ENCODE measurements around the gene DPP4. TPM values are rescaled to one million over a fixed set of nuclear protein-coding genes. Genes with fewer than 3 reads are reported as not detected.

Gene DPP4
- total and polyA plus RNA-seq, 2 of the 13 experiments (the other 11 are each of a cell fraction or from before 2014, with no cell fraction given): 39.4 to 109 TPM

DNA sequence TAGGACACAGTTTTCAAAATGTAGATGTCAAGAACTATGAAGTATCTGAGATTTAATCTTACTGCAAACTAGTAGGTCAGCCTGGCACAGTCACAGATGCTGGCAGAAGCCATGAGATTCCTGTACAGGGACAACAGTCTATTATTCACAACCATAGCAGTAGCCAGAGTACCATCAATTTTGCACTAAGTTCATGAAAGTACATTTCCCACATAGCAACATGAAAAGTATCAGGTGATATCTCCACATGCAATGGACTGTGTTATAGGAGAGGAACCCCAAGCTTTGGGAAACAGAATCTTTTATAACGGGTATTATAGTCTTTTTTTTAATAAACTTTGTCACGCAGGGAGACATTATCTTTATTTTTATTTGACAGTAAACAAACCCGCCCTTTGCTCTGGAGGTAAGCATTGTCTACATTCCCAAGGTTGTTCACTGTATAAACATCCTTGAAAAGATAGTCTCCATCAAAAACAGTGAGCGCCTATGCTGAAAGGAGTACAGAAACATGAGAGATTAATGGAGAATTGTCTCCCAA, 33.4 kb upstream of the DPP4 start (continued):
- TF ChIP-seq, protein P1, sequence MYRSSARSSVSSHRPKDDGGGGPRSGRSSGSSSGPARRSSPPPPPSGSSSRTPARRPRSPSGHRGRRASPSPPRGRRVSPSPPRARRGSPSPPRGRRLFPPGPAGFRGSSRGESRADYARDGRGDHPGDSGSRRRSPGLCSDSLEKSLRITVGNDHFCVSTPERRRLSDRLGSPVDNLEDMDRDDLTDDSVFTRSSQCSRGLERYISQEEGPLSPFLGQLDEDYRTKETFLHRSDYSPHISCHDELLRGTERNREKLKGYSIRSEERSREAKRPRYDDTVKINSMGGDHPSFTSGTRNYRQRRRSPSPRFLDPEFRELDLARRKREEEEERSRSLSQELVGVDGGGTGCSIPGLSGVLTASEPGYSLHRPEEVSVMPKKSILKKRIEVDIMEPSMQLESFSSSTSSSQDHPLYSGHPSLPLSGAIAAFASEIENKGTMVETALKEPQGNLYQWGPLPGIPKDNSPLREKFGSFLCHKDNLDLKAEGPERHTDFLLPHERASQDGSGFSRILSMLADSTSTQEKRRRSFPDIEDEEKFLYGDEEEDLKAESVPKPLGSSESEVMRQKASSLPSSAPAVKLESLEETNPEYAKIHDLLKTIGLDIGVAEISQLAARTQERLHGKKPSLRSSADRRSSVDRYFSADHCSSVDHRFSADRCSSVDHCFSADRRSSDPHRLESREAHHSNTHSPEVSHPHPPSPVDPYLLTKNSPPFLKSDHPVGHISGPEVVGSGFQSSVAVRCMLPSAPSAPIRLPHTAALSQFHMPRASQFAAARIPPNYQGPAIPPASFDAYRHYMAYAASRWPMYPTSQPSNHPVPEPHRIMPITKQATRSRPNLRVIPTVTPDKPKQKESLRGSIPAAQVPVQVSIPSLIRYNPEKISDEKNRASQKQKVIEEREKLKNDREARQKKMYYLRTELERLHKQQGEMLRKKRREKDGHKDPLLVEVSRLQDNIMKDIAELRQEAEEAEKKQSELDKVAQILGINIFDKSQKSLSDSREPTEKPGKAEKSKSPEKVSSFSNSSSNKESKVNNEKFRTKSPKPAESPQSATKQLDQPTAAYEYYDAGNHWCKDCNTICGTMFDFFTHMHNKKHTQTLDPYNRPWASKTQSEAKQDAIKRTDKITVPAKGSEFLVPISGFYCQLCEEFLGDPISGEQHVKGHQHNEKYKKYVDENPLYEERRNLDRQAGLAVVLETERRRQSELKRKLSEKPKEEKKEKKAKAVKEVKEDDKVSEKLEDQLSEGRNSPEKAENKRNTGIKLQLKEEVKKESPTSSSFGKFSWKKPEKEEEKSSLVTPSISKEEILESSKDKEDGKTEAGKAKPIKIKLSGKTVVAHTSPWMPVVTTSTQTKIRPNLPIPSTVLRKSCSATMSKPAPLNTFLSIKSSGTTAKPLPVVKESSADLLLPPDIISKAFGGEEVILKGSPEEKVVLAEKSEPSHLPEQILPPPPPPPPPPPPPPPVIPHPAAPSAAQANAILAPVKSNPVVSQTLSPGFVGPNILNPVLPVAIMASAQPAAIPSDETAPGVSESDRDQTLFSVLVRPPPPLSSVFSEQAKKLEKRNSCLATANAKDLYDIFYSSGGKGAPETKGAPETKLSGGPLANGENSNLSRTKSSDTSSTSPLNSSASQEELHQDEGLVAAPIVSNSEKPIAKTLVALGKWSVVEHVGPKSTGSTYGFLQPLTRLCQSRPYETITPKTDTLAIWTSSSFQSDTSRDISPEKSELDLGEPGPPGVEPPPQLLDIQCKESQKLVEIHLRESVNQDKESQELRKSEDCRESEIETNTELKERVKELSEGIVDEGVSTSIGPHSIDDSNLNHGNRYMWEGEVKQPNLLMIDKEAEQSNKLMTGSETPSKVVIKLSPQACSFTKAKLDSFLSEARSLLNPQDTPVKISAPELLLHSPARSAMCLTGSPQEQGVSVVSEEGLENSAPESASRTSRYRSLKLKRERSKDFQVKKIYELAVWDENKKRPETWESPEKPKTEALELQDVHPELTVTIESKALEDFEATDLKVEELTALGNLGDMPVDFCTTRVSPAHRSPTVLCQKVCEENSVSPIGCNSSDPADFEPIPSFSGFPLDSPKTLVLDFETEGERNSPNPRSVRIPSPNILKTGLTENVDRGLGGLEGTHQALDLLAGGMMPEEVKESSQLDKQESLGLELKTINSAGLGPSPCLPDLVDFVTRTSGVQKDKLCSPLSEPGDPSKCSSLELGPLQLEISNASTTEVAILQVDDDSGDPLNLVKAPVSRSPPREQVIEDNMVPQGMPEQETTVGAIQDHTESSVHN (CRISPR knock-in tag; IDR thresholded peaks at IDR 0.05): no peak
- TF ChIP-seq ZSCAN25 (CRISPR knock-in tag; IDR thresholded peaks at IDR 0.05): no peak
- TF ChIP-seq THAP9 (CRISPR knock-in tag; IDR thresholded peaks at IDR 0.05; ENCODE audit: borderline replicate concordance): no peak
- TF ChIP-seq ATRX (CRISPR knock-in tag; IDR thresholded peaks at IDR 0.05; ENCODE audit: borderline replicate concordance): no peak
- TF ChIP-seq HOXD1 (CRISPR knock-in tag; IDR thresholded peaks at IDR 0.05): no peak
- no peak for TF ChIP-seq ZNF121 (CRISPR knock-in tag; IDR thresholded peaks at IDR 0.05)
- TF ChIP-seq, protein P2, sequence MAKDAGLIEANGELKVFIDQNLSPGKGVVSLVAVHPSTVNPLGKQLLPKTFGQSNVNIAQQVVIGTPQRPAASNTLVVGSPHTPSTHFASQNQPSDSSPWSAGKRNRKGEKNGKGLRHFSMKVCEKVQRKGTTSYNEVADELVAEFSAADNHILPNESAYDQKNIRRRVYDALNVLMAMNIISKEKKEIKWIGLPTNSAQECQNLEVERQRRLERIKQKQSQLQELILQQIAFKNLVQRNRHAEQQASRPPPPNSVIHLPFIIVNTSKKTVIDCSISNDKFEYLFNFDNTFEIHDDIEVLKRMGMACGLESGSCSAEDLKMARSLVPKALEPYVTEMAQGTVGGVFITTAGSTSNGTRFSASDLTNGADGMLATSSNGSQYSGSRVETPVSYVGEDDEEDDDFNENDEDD (CRISPR knock-in tag; IDR thresholded peaks at IDR 0.05; ENCODE audit: borderline replicate concordance): no peak
- TF ChIP-seq ZBTB38 (CRISPR knock-in tag; IDR thresholded peaks at IDR 0.05): no peak
- TF ChIP-seq ZFP91 (CRISPR knock-in tag; IDR thresholded peaks at IDR 0.05; ENCODE audit: borderline replicate concordance): no peak
- no peak for TF ChIP-seq TGIF2 (CRISPR knock-in tag; IDR thresholded peaks at IDR 0.05)
- no peak for TF ChIP-seq ZNF670 (CRISPR knock-in tag; IDR thresholded peaks at IDR 0.05; ENCODE audit: borderline replicate concordance)
- no peak for TF ChIP-seq ZNF460 (CRISPR knock-in tag; IDR thresholded peaks at IDR 0.05; ENCODE audit: borderline replicate concordance)
- TF ChIP-seq ZNF788 (CRISPR knock-in tag; IDR thresholded peaks at IDR 0.05; ENCODE audit: borderline replicate concordance): no peak
- no peak for TF ChIP-seq PBX3 (CRISPR knock-in tag; IDR thresholded peaks at IDR 0.05; ENCODE audit: borderline replicate concordance)
